ENCODE data around the gene PTPRM. TPM values are rescaled to one million over a fixed set of nuclear protein-coding genes. Genes with fewer than 3 reads are reported as not detected.

The PTPRM gene
- total RNA-seq, 2 experiments from 2014 or later = 2.1 to 3.0 TPM

GRCh38 chr18:7728297-7728696 lies 161.2 kb downstream of the PTPRM start:
- Mint-ChIP-seq H3K36me3 (ENCODE audit: low read depth) (no peaks in the 10 kb centered on the region), H3K27ac (no peak overlapping the region), H3K9me3 (no peaks in the 10 kb centered on the region), H3K4me1 (ENCODE audit: low read depth) (no peaks in the 10 kb centered on the region), H3K4me3 (no peak overlapping the region), H3K27me3 (no peaks in the 10 kb centered on the region)
- intact Hi-C loops (cut with micrococcal nuclease) = loop anchor here (10.0 kb wide), 1 partner anchor 57 kb away; no protein-coding TSS in a partner anchor
- CTCF ChIA-PET = no interaction called here
- DNase-seq (no peak), ATAC-seq (no peak)
- POLR2A ChIA-PET = no interaction called here
- no peak for TF ChIP-seq CTCF (IDR thresholded peaks at IDR 0.05)

GRCh38 chr18:7729868-7730267 lies 162.8 kb downstream of the PTPRM start:
- H3K4me1 Mint-ChIP-seq (ENCODE audit: low read depth) = no peaks in the 10 kb centered on the region
- no peaks in the 10 kb centered on the region for H3K36me3 Mint-ChIP-seq (ENCODE audit: low read depth)
- intact Hi-C loops (cut with micrococcal nuclease) = loop anchor here (10.0 kb wide), 1 partner anchor 55 kb away; no protein-coding TSS in a partner anchor
- H3K9me3 Mint-ChIP-seq = no peaks in the 10 kb centered on the region
- no peak for TF ChIP-seq CTCF (IDR thresholded peaks at IDR 0.05)
- ATAC-seq (no peak), DNase-seq (no peak)
- no peak overlapping the region for H3K27ac Mint-ChIP-seq
- ChIA-PET CTCF (no interaction called here), POLR2A (no interaction called here)
- no peak overlapping the region for H3K4me3 Mint-ChIP-seq
- H3K27me3 Mint-ChIP-seq = no peaks in the 10 kb centered on the region

- H3K4me1 Mint-ChIP-seq (ENCODE audit: low read depth) = no peaks in the 10 kb centered on the region
- no peaks in the 10 kb centered on the region for H3K9me3 Mint-ChIP-seq
- H3K27ac Mint-ChIP-seq = no peak overlapping the region
- H3K36me3 Mint-ChIP-seq (ENCODE audit: low read depth) = no peaks in the 10 kb centered on the region
- intact Hi-C loops (cut with micrococcal nuclease) = no loop called here
- POLR2A ChIA-PET = no interaction called here
- no peak for TF ChIP-seq CTCF (IDR thresholded peaks at IDR 0.05)
- no peak overlapping the region for H3K4me3 Mint-ChIP-seq
- no peaks in the 10 kb centered on the region for H3K27me3 Mint-ChIP-seq
- CTCF ChIA-PET = no interaction called here
- ATAC-seq = no peak
- DNase-seq = no peak
Observed at GRCh38 chr18:7730682-7731081, 163.6 kb downstream of the PTPRM start.

- intact Hi-C loops (cut with micrococcal nuclease) = no loop called here
- ATAC-seq (no peak), DNase-seq (no peak)
- Mint-ChIP-seq H3K4me3 (no peak overlapping the region), H3K27ac (no peak overlapping the region), H3K9me3 (peaks cover 1% of the 10 kb centered on the region), H3K27me3 (no peaks in the 10 kb centered on the region), H3K4me1 (ENCODE audit: low read depth) (no peaks in the 10 kb centered on the region), H3K36me3 (ENCODE audit: low read depth) (no peaks in the 10 kb centered on the region)
- no peak for TF ChIP-seq CTCF (IDR thresholded peaks at IDR 0.05)
- CTCF ChIA-PET = no interaction called here
- POLR2A ChIA-PET = no interaction called here
Observed at GRCh38 chr18:7733642-7734041, 166.5 kb downstream of the PTPRM start.

GRCh38 chr18:7735196-7735595 lies 168.1 kb downstream of the PTPRM start:
- CTCF ChIA-PET = no interaction called here
- DNase-seq (no peak), ATAC-seq (no peak)
- no peak for TF ChIP-seq CTCF (IDR thresholded peaks at IDR 0.05)
- peaks cover 1% of the 10 kb centered on the region for H3K9me3 Mint-ChIP-seq
- no peak overlapping the region for H3K4me3 Mint-ChIP-seq
- POLR2A ChIA-PET = no interaction called here
- H3K4me1 Mint-ChIP-seq (ENCODE audit: low read depth) = no peaks in the 10 kb centered on the region
- intact Hi-C loops (cut with micrococcal nuclease) = no loop called here
- no peak overlapping the region for H3K27ac Mint-ChIP-seq
- no peaks in the 10 kb centered on the region for H3K27me3 Mint-ChIP-seq
- no peaks in the 10 kb centered on the region for H3K36me3 Mint-ChIP-seq (ENCODE audit: low read depth)

Measured in activated CD8-positive, alpha-beta T cell treated with anti-CD3 and anti-CD28 coated beads for 36 hours (primary cell).